GM12878 (cell line): ENCODE data around the gene NBEAL1. TPM values are rescaled to one million over a fixed set of nuclear protein-coding genes. Genes with fewer than 3 reads are reported as not detected.

ENCODE experiments used
- ATAC-seq: fragments of 200-7000 bp; cut with Tn5 transposase; 3 replicates; pipeline ENCODE4 v1.9.1; 2020; ENCODE audit warnings: mild to moderate bottlenecking, moderate library complexity
- BruUV-seq: library from RNA; stranded (reverse); fragments of 400-500 nt; replicated peaks from 2 replicates; lab custom pipeline; 2021; lab: Mats Ljungman, UMichigan
- CTCF ChIA-PET: fragments of 300-600 bp; sonication (Branson Sonifier 250); formaldehyde crosslinking; extraction: SDS; loops from one replicate; lab custom pipeline; 2021; ENCODE audit warnings: inconsistent platforms; lab: Yijun Ruan, JAX
- POLR2A ChIA-PET: fragments of 350-600 bp; formaldehyde crosslinking; extraction: SDS; loops from one replicate; lab custom pipeline; 2021; ENCODE audit warnings: inconsistent platforms; lab: Charles Lee
- RAD21 ChIA-PET: fragments of 300-600 bp; sonication (Branson Sonifier 250); formaldehyde crosslinking; loops from one replicate; lab custom pipeline; 2023; ENCODE audit warnings: antibody characterized with exemption; ENCODE audit not compliant: unreplicated experiment; lab: Charles Lee
- SMC1A ChIA-PET: fragments of 300-600 bp; sonication (Branson Sonifier 250); formaldehyde crosslinking; loops from one replicate; lab custom pipeline; 2023; ENCODE audit not compliant: unreplicated experiment, uncharacterized antibody; lab: Charles Lee
- DNase-seq: peaks from one replicate; pipeline ENCODE4 v3.0.0-alpha.2; 2011; ENCODE audit warnings: low read depth, low spot score
- FAIRE-seq: peaks from 3 replicates; lab custom pipeline; 2011; peaks lifted over from hg19 to GRCh38; lab: Jason Lieb, UNC
- H2AFZ ChIP-seq: 2 replicates; pipeline ENCODE4 v1.6.0; 2011; ENCODE audit warnings: low read depth, low read length, control low read depth; ENCODE audit not compliant: control insufficient read depth
- H3K27ac ChIP-seq: 2 replicates; pipeline ENCODE4 v1.5.1; 2011; ENCODE audit warnings: control low read depth; ENCODE audit not compliant: control insufficient read depth, insufficient read depth
- H3K27me3 ChIP-seq, 2 experiments: replicated peaks in 1 of 2; 2 replicates each; pipeline versions ENCODE4 v1.6.0 to v1.6.1; 2011; ENCODE audit warnings: low read length in 1 of 2; ENCODE audit not compliant: control insufficient read depth in 2 of 2, insufficient read depth in 2 of 2
- H3K36me3 ChIP-seq, 2 experiments: 2 replicates each; pipeline ENCODE4 v1.5.1; 2011; ENCODE audit warnings: low read length in 1 of 2; ENCODE audit not compliant: control insufficient read depth in 2 of 2, insufficient read depth in 2 of 2
- H3K4me1 ChIP-seq: 2 replicates; pipeline ENCODE4 v1.6.1; 2011; ENCODE audit warnings: mild to moderate bottlenecking, low read length, moderate library complexity, mixed read lengths; ENCODE audit not compliant: control insufficient read depth, insufficient read depth
- H3K4me2 ChIP-seq: 2 replicates; pipeline ENCODE4 v1.6.0; 2011; ENCODE audit warnings: control low read depth; ENCODE audit not compliant: control insufficient read depth, insufficient read depth
- H3K4me3 ChIP-seq: fragments of 200-600 bp; sonication (generic); 2 replicates; pipeline ENCODE4 v1.5.1; 2016
- H3K79me2 ChIP-seq: 2 replicates; pipeline ENCODE4 v1.6.0; 2011; ENCODE audit warnings: low read length; ENCODE audit not compliant: control insufficient read depth, insufficient read depth
- H3K9ac ChIP-seq: 2 replicates; pipeline ENCODE4 v1.8.0; 2011; ENCODE audit warnings: low read length, control low read depth, mixed read lengths; ENCODE audit not compliant: control insufficient read depth, insufficient read depth
- H3K9me3 ChIP-seq: replicated peaks from 3 replicates; pipeline ENCODE4 v1.5.1; 2011; ENCODE audit warnings: mild to moderate bottlenecking, low read length; ENCODE audit not compliant: control insufficient read depth, insufficient read depth
- H4K20me1 ChIP-seq: 2 replicates; pipeline ENCODE4 v1.6.0; 2011; ENCODE audit not compliant: control insufficient read depth, insufficient read depth
- EED ChIP-seq: sonication (generic); IDR thresholded peaks from 2 replicates; pipeline ENCODE4 v1.6.1; 2016; ENCODE audit warnings: antibody characterized with exemption, low read depth
- HDGF ChIP-seq: fragments of 450-650 bp; IDR thresholded peaks from 2 replicates; pipeline ENCODE4 v1.6.1; 2016; ENCODE audit warnings: antibody characterized with exemption
- NFIC ChIP-seq: IDR thresholded peaks from 2 replicates; pipeline ENCODE4 v1.6.1; 2012; ENCODE audit warnings: low read depth, mild to moderate bottlenecking, inconsistent platforms, low read length, moderate library complexity
- RB1 ChIP-seq: fragments of 450-650 bp; formaldehyde crosslinking; IDR thresholded peaks from 2 replicates; pipeline ENCODE4 v1.6.1; 2017; ENCODE audit warnings: mild to moderate bottlenecking, borderline replicate concordance
- SIN3A ChIP-seq: IDR thresholded peaks from 2 replicates; pipeline ENCODE4 v1.6.1; 2012; ENCODE audit warnings: low read depth, low read length, improper control_type of control experiment
- ZNF384 ChIP-seq: IDR thresholded peaks from 2 replicates; pipeline ENCODE4 v1.6.1; 2012; ENCODE audit warnings: low read depth, mild to moderate bottlenecking, low read length, improper control_type of control experiment, borderline replicate concordance
- WGBS: methylation state at CpG from one replicate; pipeline ENCODE4 v1.1.6; 2016; ENCODE audit warnings: low lambda C conversion rate; ENCODE audit not compliant: insufficient replicate concordance, insufficient coverage; ENCODE audit errors: missing lambda C conversion rate; 5-methylcytosine and 5-hydroxymethylcytosine counted together
- in situ Hi-C: fragments of 300-500 bp; cut with MboI; formaldehyde crosslinking; loops from 9 replicates; pipeline ENCODE4 v1.14.3; 2018; ENCODE audit warnings: mixed read lengths
- intact Hi-C: fragments of 100-400 bp; cut with micrococcal nuclease; formaldehyde crosslinking; loops from one replicate; pipeline ENCODE4 v1.14.2; 2022; ENCODE audit not compliant: unreplicated experiment
- polyA plus RNA-seq, 11 experiments: library from polyadenylated mRNA; depleted of rRNA in 4 of 11; unstranded in 6 of 11; stranded (reverse) in 5 of 11; fragments of >200 nt; fragmentation: Nextera tagmentation in 4 of 11; fragmentation: Illumina TruSeq in 1 of 11; extraction: Ambion mirVana in 4 of 11; extraction: Trizol in 1 of 11; gene quantifications; 1 replicate in 1 of 11; 2 replicates in 10 of 11; pipeline versions ENCODE4 v1.2.1 to v1.2.3, GENCODE V29; 2011 to 2016; ENCODE audit warnings: inconsistent platforms in 2 of 11, missing spikeins in 2 of 11, low read depth in 1 of 11
- total RNA-seq, 4 experiments: library from RNA; depleted of rRNA in 3 of 4; stranded (reverse); fragments of >200 nt in 3 of 4; fragmentation: Illumina TruSeq in 1 of 4; extraction: Trizol in 1 of 4; gene quantifications; 2 replicates each; pipeline versions ENCODE4 v1.2.1 to v1.2.3, GENCODE V29; 2013 to 2021
- TF ChIP-seq, protein P1 (sequence below): fragments of 450-650 bp; IDR thresholded peaks from 2 replicates; pipeline ENCODE4 v1.6.1; 2018; ENCODE audit warnings: borderline replicate concordance, mild to moderate bottlenecking; ENCODE audit not compliant: partially characterized antibody
- TF ChIP-seq, protein P2 (sequence below): fragments of 450-650 bp; IDR thresholded peaks from 2 replicates; pipeline ENCODE4 v1.6.1; 2017; ENCODE audit warnings: mild to moderate bottlenecking, moderate library complexity

The NBEAL1 gene
- total and polyA plus RNA-seq, 10 of the 15 experiments (the other 5 are each of a cell fraction or from before 2014, with no cell fraction given), result 1.9 to 16.1 (median 7.2) TPM

DNA sequence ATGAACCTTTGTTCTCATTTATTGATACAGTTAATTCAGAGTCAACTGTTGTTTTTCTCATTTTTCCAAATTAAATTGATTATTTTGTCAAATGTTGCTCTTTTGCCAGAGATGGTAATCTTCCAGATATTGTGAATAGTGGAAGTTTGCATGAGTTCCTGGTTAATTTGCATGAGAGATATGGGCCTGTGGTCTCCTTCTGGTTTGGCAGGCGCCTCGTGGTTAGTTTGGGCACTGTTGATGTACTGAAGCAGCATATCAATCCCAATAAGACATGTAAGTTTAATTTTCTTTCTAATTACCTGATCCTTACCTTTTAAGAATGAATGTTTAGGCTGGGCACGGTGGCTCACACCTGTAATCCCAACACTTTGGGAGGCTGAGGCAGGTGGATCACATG, 232.0 kb downstream of the NBEAL1 start:
- no peaks in the 10 kb centered on the region for H4K20me1 ChIP-seq
- WGBS, result 86% methylated on average over 3 of the region's 3 CpGs
- H3K27ac ChIP-seq, result no peak overlapping the region
- no peak overlapping the region for H3K4me2 ChIP-seq
- ChIA-PET POLR2A (interaction anchor here (1.3 kb wide), 1 partner anchor 13 kb away, joined by 3 read pairs; no protein-coding TSS in a partner anchor), SMC1A (no interaction called here), RAD21 (no interaction called here), CTCF (interaction anchor here (1.3 kb wide), 1 partner anchor 21 kb away, joined by 5 read pairs; no protein-coding TSS in a partner anchor)
- no peaks in the 10 kb centered on the region for H3K36me3 ChIP-seq
- TF ChIP-seq ZNF384 (no peak), SIN3A (no peak), NFIC (no peak), RB1 (no peak), EED (no peak), HDGF (no peak)
- TF ChIP-seq, protein P1, sequence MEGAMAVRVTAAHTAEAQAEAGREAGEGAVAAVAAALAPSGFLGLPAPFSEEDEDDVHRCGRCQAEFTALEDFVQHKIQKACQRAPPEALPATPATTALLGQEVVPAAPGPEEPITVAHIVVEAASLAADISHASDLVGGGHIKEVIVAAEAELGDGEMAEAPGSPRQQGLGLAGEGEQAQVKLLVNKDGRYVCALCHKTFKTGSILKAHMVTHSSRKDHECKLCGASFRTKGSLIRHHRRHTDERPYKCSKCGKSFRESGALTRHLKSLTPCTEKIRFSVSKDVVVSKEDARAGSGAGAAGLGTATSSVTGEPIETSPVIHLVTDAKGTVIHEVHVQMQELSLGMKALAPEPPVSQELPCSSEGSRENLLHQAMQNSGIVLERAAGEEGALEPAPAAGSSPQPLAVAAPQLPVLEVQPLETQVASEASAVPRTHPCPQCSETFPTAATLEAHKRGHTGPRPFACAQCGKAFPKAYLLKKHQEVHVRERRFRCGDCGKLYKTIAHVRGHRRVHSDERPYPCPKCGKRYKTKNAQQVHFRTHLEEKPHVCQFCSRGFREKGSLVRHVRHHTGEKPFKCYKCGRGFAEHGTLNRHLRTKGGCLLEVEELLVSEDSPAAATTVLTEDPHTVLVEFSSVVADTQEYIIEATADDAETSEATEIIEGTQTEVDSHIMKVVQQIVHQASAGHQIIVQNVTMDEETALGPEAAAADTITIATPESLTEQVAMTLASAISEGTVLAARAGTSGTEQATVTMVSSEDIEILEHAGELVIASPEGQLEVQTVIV, result no peak
- TF ChIP-seq, protein P2, sequence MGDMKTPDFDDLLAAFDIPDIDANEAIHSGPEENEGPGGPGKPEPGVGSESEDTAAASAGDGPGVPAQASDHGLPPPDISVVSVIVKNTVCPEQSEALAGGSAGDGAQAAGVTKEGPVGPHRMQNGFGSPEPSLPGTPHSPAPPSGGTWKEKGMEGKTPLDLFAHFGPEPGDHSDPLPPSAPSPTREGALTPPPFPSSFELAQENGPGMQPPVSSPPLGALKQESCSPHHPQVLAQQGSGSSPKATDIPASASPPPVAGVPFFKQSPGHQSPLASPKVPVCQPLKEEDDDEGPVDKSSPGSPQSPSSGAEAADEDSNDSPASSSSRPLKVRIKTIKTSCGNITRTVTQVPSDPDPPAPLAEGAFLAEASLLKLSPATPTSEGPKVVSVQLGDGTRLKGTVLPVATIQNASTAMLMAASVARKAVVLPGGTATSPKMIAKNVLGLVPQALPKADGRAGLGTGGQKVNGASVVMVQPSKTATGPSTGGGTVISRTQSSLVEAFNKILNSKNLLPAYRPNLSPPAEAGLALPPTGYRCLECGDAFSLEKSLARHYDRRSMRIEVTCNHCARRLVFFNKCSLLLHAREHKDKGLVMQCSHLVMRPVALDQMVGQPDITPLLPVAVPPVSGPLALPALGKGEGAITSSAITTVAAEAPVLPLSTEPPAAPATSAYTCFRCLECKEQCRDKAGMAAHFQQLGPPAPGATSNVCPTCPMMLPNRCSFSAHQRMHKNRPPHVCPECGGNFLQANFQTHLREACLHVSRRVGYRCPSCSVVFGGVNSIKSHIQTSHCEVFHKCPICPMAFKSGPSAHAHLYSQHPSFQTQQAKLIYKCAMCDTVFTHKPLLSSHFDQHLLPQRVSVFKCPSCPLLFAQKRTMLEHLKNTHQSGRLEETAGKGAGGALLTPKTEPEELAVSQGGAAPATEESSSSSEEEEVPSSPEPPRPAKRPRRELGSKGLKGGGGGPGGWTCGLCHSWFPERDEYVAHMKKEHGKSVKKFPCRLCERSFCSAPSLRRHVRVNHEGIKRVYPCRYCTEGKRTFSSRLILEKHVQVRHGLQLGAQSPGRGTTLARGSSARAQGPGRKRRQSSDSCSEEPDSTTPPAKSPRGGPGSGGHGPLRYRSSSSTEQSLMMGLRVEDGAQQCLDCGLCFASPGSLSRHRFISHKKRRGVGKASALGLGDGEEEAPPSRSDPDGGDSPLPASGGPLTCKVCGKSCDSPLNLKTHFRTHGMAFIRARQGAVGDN, result no peak
- intact Hi-C loops, result no loop called here
- no peak for ATAC-seq
- DNase-seq, result no peak
- no peak overlapping the region for H3K4me3 ChIP-seq
- no peaks in the 10 kb centered on the region for H3K9me3 ChIP-seq
- no peaks in the 10 kb centered on the region for H3K27me3 ChIP-seq
- no peak for FAIRE-seq
- no peaks in the 10 kb centered on the region; the same call in 1 of the 2 replicates for H3K79me2 ChIP-seq
- BruUV-seq, result no TSS peak
- no peak overlapping the region for H3K9ac ChIP-seq
- in situ Hi-C loops, result loop anchor here (25.0 kb wide), 1 partner anchor 566 kb away; no protein-coding TSS in a partner anchor
- no peaks in the 10 kb centered on the region for H3K4me1 ChIP-seq
- no peak overlapping the region for H2AFZ ChIP-seq
